Activated naive CD4-positive, alpha-beta T cell treated with anti-CD3 and anti-CD28 coated beads for 36 hours (primary cell): ENCODE results near the gene ZBTB46. TPM values are rescaled to one million over a fixed set of nuclear protein-coding genes. Genes with fewer than 3 reads are reported as not detected.

Experiments used
- CTCF ChIA-PET: fragments of 350-600 bp; sonication (Branson Sonifier 250); formaldehyde crosslinking; loops from one replicate; lab custom pipeline; 2021; ENCODE audit warnings: antibody characterized with exemption; lab: Charles Lee
- DNase-seq: peaks from one replicate; pipeline ENCODE4 v3.0.0-alpha.2; 2020
- H3K27ac Mint-ChIP-seq: one replicate; pipeline ENCODE4 v1.8.0; 2021; ENCODE audit warnings: mild to moderate bottlenecking, mixed read lengths
- H3K27me3 Mint-ChIP-seq: one replicate; pipeline ENCODE4 v1.8.0; 2021; ENCODE audit warnings: low read depth, mixed read lengths
- H3K36me3 Mint-ChIP-seq: one replicate; pipeline ENCODE4 v1.8.0; 2021; ENCODE audit warnings: low read depth, mixed read lengths
- H3K4me1 Mint-ChIP-seq: one replicate; pipeline ENCODE4 v1.8.0; 2021; ENCODE audit warnings: low read depth, mixed read lengths
- H3K4me3 Mint-ChIP-seq: one replicate; pipeline ENCODE4 v1.8.0; 2021; ENCODE audit warnings: mild to moderate bottlenecking, moderate library complexity, mixed read lengths
- H3K9me3 Mint-ChIP-seq: one replicate; pipeline ENCODE4 v1.8.0; 2021; ENCODE audit warnings: mixed read lengths
- intact Hi-C: fragments of 100-400 bp; cut with micrococcal nuclease; formaldehyde crosslinking; loops from one replicate; pipeline ENCODE4 v1.15.1; 2023
- total RNA-seq, 2 experiments: library from RNA; stranded (reverse); gene quantifications; one replicate each; pipeline ENCODE4 v1.2.3, GENCODE V29; 2021

The ZBTB46 gene
- total RNA-seq, 2 experiments from 2014 or later = 0.17 to 0.20 TPM

DNA sequence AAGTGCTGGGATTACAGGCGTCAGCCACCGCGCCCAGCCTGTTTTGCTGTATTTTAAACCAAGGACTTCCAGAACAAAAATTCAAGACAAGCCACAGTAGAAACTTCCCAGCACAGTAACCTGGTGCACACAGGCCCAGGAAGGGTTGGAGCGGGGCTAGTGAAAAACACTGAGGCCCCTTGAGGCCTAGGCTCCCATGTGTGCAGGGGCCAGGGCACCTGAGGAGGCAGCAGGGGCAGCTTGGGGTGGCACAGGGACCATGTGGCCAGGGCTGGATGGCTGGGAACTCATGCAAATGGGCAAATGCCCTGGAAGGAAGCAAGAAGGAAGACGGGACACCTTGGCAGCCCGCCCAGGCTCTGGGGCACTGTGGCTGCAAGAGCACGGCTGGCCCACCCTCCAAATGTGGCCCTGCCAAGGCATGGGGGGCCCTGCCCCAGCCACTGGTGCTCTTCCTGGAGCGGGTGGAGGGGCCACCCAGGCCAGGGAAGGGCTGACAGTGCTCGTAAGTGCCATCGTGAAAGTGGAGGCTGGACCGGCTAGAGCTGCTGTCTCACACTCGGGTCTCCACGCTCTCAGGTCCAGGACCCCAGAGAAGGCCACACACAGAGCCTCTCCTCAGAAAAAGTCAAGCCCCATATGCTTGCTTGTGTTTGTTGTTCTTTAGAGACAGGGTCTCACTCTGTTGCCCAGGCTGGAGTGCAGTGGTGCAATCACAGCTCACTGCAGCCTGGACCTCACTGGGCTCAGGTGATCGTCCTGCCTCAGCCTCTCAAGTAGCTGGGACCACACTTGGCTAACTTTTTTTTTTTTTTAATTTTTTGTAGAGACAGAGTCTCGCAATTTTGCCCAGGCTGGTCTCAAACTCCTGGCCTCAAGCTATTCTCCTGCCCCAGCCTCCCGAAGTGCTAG is 81.2 kb downstream of the ZBTB46 start:
- no peaks in the 10 kb centered on the region for H3K27me3 Mint-ChIP-seq
- no peaks in the 10 kb centered on the region for H3K9me3 Mint-ChIP-seq
- no peak overlapping the region for H3K27ac Mint-ChIP-seq
- H3K36me3 Mint-ChIP-seq = no peaks in the 10 kb centered on the region
- no peak for DNase-seq
- H3K4me3 Mint-ChIP-seq = no peak overlapping the region
- peaks cover 16% of the 10 kb centered on the region for H3K4me1 Mint-ChIP-seq
- intact Hi-C loops = no loop called here
- CTCF ChIA-PET = interaction anchor here (0.6 to 1.2 kb wide), 3 partner anchors 9 to 138 kb away, joined by 3 read pairs; no protein-coding TSS in a partner anchor

DNA sequence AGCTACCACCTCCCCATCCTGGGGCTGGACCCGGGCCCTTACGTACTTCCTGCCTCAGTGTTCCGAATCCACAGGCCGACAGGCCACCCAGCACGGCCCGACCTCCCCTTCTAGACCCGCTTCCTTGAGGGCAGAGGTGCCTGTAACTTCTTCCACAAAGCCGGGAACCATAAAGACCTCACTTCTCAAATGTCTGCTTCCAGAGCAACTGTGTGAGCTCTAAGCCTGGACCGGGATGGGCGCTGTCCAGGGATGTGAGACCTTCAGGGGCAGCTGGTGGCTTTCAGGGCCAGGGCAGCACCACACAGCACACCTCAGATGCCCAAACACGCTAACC is 82.2 kb downstream of the ZBTB46 start:
- no peaks in the 10 kb centered on the region for H3K36me3 Mint-ChIP-seq
- H3K27ac Mint-ChIP-seq = no peak overlapping the region
- peaks cover 16% of the 10 kb centered on the region for H3K4me1 Mint-ChIP-seq
- H3K27me3 Mint-ChIP-seq = no peaks in the 10 kb centered on the region
- intact Hi-C loops = no loop called here
- H3K4me3 Mint-ChIP-seq = no peak overlapping the region
- CTCF ChIA-PET = no interaction called here
- DNase-seq = no peak
- no peaks in the 10 kb centered on the region for H3K9me3 Mint-ChIP-seq

DNA sequence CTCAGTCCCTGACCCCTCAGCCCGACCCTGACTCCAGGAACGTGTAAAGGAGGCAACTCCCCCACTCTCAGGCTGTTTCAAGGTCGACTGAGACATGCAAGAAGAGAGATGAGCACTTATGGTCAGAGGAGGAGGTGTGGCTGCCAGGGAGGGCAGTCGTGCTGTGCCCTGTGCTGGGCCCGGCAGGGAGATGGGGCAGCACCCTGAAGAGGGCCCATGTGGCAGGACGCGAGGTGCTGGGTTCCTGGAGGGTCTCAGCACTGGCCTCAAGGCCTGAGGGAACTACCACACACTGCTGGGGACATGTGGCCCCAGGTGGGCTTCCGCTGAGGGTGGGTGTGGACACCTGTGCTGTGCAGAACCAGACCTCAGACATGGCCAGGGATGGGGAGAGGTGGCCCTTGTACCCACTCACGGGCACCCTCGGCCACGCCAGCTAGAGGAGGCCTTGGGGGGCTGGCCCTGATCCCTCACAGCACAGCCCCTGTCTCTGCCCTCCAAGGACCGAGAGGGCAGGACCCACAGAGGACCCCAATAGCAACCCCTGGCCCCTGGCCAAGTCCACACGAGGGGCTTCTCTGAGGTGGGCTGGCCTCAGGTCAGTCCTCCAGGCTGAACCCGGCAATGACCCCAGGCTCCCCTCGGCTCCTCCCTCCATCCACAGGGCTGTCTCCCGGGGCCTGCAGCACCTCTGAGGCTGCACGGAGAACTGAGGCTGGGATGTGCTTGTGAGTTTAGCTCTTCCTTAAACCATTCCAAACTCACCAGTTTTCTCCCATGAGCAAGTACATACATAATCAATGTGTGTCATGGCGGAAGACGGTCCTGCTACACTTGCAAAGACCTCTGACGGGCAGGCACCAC is 82.8 kb downstream of the ZBTB46 start:
- Mint-ChIP-seq H3K36me3 (no peaks in the 10 kb centered on the region), H3K9me3 (no peaks in the 10 kb centered on the region), H3K27me3 (no peaks in the 10 kb centered on the region), H3K27ac (no peak overlapping the region), H3K4me1 (peaks cover 16% of the 10 kb centered on the region), H3K4me3 (no peak overlapping the region)
- DNase-seq = no peak
- intact Hi-C loops = no loop called here
- CTCF ChIA-PET = no interaction called here

DNA sequence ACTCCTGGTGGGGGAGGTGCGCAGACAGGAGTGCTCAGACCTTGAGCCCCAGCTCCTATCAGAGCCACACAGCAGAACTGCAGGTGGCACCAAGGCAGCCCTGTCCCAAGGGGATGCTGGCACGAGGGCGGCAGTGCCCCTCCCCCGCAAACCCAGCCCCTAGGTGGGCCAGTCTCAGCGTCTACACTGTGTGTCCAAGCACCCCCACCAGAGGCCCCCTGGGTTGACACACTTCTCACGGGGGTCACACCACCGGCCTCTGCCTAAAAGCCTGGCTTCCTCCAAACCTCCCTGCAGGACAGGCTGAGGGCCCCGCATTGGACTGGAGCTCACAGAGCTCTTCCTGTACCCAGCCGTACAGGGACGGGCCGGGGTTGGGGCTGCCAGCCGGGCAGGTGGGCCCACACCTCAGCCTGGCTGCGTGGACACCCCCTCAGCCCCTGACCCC is 83.4 kb downstream of the ZBTB46 start:
- no peaks in the 10 kb centered on the region for H3K27me3 Mint-ChIP-seq
- no peak overlapping the region for H3K27ac Mint-ChIP-seq
- no peak for DNase-seq
- intact Hi-C loops = no loop called here
- H3K4me3 Mint-ChIP-seq = no peak overlapping the region
- H3K9me3 Mint-ChIP-seq = no peaks in the 10 kb centered on the region
- CTCF ChIA-PET = no interaction called here
- H3K4me1 Mint-ChIP-seq = peaks cover 16% of the 10 kb centered on the region
- no peaks in the 10 kb centered on the region for H3K36me3 Mint-ChIP-seq

DNA sequence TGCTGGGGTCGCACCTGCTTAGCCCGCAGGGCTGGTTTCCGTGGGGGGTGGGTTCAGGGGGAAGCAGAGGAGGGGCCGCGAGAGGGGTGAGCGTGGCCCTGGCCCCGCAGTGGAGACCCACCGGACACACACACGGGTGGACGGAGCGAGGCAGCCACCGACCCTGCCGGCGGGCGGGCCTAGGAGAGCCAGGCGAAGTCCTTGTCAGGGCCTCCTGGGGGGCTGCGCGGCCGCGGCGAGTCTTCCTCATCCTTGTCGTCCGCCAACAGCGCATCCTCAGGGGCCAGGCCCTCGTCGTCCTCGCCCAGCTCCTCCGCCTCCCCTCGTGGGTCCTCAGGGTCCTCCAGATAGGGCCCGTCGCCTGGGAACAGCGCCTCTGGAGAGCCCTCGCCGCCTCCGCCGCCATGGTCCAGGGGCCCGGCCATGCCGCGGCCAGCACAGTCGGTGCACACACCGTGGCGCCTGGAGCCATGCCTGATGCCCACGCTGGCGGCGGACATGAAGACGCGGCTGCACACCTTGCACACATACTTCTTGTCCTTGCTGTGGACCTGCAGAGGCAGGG is 84.2 kb downstream of the ZBTB46 start:
- CTCF ChIA-PET = no interaction called here
- no peak for DNase-seq
- Mint-ChIP-seq H3K4me3 (no peak overlapping the region), H3K27me3 (no peaks in the 10 kb centered on the region), H3K9me3 (no peaks in the 10 kb centered on the region), H3K27ac (no peak overlapping the region), H3K4me1 (peaks cover 13% of the 10 kb centered on the region), H3K36me3 (no peaks in the 10 kb centered on the region)
- intact Hi-C loops = no loop called here

DNA sequence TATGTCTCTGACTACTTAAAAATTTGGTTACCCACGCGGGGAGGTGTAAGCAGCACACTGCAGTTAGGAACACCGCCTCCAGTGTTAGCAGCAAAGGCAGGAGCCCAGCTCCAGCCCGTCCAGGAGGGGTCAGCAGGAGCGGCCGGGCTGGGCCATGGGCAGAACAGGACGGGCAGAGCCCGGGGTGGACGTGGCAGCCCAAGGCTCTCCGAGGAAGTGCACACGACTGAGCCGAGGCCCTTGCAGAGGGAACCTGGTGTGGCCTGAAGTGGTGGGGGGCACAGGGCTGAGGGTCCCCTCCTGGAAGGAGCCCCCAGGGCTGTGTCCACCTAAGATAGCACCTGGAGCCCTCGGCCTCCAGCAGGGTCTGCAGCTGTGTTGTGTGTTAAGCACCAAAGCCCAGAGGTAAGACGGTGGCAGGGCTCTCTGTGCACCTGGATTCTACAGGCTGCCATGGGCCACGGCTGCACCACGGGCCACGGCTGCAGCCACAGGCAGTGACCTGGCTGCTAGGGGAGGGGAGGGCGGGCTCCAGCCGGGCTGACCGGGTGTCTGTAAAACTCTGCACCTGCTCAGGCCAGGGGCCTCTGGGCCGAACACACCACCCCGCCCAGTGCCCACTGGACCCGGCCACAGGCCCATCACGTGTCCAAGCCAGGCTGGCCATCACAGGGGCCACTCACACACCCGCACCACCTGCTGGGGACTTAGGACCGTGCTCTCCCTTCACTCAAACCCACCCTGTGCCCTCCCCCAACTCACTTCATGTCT is 84.9 kb downstream of the ZBTB46 start:
- H3K4me3 Mint-ChIP-seq = no peak overlapping the region
- intact Hi-C loops = no loop called here
- no peaks in the 10 kb centered on the region for H3K9me3 Mint-ChIP-seq
- DNase-seq = no peak
- no peaks in the 10 kb centered on the region for H3K36me3 Mint-ChIP-seq
- H3K4me1 Mint-ChIP-seq = peaks cover 9% of the 10 kb centered on the region
- H3K27me3 Mint-ChIP-seq = no peaks in the 10 kb centered on the region
- CTCF ChIA-PET = no interaction called here
- no peak overlapping the region for H3K27ac Mint-ChIP-seq

DNA sequence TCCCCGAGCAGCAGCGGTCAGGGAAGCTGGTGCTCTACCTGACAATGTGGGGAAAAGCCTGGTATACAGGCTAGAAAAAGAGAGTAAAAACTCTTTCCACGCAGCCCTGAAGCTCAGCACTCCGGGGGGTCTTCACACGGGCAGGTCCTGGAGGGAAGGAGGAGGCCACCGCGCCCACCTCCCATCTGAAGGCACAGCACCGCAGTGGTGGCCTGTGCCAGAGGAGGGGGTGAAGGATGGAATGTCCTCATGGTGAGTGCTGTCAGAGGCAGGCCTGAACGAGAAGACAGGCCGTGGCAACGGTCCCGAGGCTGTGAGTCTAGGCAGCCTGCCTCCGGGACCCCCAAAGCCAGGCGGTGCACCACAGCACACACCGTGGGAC is 85.6 kb downstream of the ZBTB46 start:
- Mint-ChIP-seq H3K4me1 (peaks cover 3% of the 10 kb centered on the region), H3K9me3 (no peaks in the 10 kb centered on the region), H3K27ac (no peak overlapping the region), H3K4me3 (no peak overlapping the region), H3K36me3 (no peaks in the 10 kb centered on the region), H3K27me3 (no peaks in the 10 kb centered on the region)
- intact Hi-C loops = no loop called here
- CTCF ChIA-PET = interaction anchor here (0.9 kb wide), 1 partner anchor 39 kb away, joined by 3 read pairs; no protein-coding TSS in a partner anchor
- DNase-seq = no peak

DNA sequence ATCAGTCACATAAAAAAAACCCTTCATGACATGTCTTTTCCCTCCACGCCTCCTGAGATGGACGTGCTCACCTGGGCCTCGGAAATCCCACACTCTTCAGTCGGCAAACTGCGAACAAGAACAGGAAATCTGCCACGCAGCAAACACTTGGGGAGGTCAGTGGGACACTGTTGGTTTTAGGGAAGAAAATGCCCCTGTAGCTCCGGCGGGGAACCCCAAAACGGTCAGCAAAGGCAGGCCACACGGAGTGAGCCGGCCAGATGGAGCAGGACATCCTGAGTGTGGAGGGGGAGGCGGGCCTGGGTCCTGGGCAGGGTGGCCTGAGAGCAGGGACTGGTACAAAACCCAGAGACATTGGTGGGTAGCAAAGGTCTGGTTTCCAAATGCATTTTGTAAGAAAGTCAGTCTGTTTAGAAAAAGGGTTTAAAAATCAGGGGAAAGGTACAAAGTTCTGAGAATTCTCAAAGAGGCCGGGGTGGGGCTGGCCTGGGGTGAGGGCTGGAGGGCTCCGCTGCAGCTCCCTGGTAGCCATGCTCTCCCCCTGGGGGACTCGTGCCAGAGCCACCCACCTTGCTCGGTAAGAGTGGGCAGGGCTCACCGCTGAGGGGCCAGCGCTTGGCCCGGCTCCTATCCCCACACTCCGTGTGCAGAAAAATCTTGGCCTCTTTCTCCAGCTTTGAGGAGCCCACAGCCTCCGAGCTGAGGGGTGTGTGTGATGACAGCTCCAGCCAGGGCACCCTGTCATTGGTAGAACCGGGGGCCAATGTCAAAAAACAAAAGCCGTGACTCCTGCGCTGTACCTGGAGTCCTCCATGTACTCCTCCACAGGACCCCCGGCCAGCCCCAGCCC is 86.3 kb downstream of the ZBTB46 start:
- intact Hi-C loops = no loop called here
- Mint-ChIP-seq H3K4me1 (peaks cover 2% of the 10 kb centered on the region), H3K4me3 (no peak overlapping the region), H3K36me3 (no peaks in the 10 kb centered on the region), H3K9me3 (no peaks in the 10 kb centered on the region), H3K27me3 (no peaks in the 10 kb centered on the region), H3K27ac (no peak overlapping the region)
- CTCF ChIA-PET = interaction anchor here (0.6 to 0.9 kb wide), 2 partner anchors 38 to 498 kb away, joined by 3 read pairs; no protein-coding TSS in a partner anchor
- no peak for DNase-seq

DNA sequence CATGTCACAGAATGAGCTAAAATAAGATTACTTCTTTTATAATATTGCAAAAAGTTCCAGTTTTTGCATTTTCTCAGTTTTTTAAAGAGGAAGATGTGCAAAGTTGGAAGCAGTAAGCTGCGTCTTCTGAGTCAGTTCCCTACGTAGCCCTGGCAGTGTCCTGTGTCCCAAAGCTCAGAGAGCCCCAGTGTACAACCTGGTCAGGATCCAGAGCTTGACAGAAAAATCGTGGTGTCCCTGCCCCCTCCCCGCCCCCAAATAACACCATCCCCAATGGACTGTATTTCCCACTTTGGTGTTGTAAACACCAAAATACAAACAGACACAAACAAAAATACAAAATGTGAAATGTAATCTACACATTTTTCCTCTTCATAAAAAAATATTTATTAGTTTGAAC is 86.9 kb downstream of the ZBTB46 start:
- intact Hi-C loops = no loop called here
- Mint-ChIP-seq H3K4me3 (no peak overlapping the region), H3K27ac (no peak overlapping the region), H3K9me3 (no peaks in the 10 kb centered on the region), H3K4me1 (no peaks in the 10 kb centered on the region), H3K27me3 (no peaks in the 10 kb centered on the region), H3K36me3 (no peaks in the 10 kb centered on the region)
- DNase-seq = no peak
- CTCF ChIA-PET = no interaction called here

- intact Hi-C loops = no loop called here
- H3K4me1 Mint-ChIP-seq = peaks cover 1% of the 10 kb centered on the region
- DNase-seq = no peak
- no peak overlapping the region for H3K27ac Mint-ChIP-seq
- CTCF ChIA-PET = no interaction called here
- no peaks in the 10 kb centered on the region for H3K36me3 Mint-ChIP-seq
- H3K27me3 Mint-ChIP-seq = no peaks in the 10 kb centered on the region
- no peaks in the 10 kb centered on the region for H3K9me3 Mint-ChIP-seq
- no peak overlapping the region for H3K4me3 Mint-ChIP-seq
Measured at GRCh38 chr20:63743210-63743970, 87.7 kb downstream of the ZBTB46 start.
